GM18868 (cell line): ENCODE measurements around the gene RMC1.
"Not testable (repeated sequence)": the region's sequence is repeated elsewhere in the genome, so short reads cannot be mapped to it uniquely, and the experiment has no call there.

Experiments
- ATAC-seq: cut with Tn5 transposase; IDR thresholded peaks from one replicate; pipeline ENCODE4 v1.9.1; 2021; ENCODE audit warnings: mild to moderate bottlenecking, moderate library complexity; ENCODE audit not compliant: unreplicated experiment

Gene RMC1

GRCh38 chr18:23503038-23503962 is at the start of gene RMC1:
TSS of gene RMC1 (plus strand) at chr18:23503511. CDS start at chr18:23503619, 108 bp downstream.
- ATAC-seq = peak; percentile 71

- peak; percentile 2 for ATAC-seq
These were observed 49.6 kb upstream of the RMC1 start for GRCh38 chr18:23453680-23454058.

- ATAC-seq = no peak
These were observed 46.5 kb upstream of the RMC1 start for GRCh38 chr18:23456835-23457234.

GRCh38 chr18:23458830-23459529 is 44.3 kb upstream of the RMC1 start:
- no peak for ATAC-seq

GRCh38 chr18:23459530-23459921 is 43.8 kb upstream of the RMC1 start:
- no peak for ATAC-seq

GRCh38 chr18:23460285-23461273 is 42.7 kb upstream of the RMC1 start:
- no peak for ATAC-seq

GRCh38 chr18:23462876-23463275 is 40.4 kb upstream of the RMC1 start:
- no peak for ATAC-seq

GRCh38 chr18:23468753-23469459 is 34.4 kb upstream of the RMC1 start:
- ATAC-seq = no peak

- no peak for ATAC-seq
These were observed 32.5 kb upstream of the RMC1 start for GRCh38 chr18:23470620-23471387.

- ATAC-seq = no peak
These were observed 31.8 kb upstream of the RMC1 start for GRCh38 chr18:23471486-23471885.

- ATAC-seq = peak; percentile 82
These were observed 23.3 kb upstream of the RMC1 start for GRCh38 chr18:23479829-23480505.

GRCh38 chr18:23484561-23485182 is 18.6 kb upstream of the RMC1 start:
- ATAC-seq = no peak

GRCh38 chr18:23485386-23485785 is 17.9 kb upstream of the RMC1 start:
- ATAC-seq = no peak

GRCh38 chr18:23487738-23488570 is 15.4 kb upstream of the RMC1 start:
- peak; percentile 82 for ATAC-seq

- ATAC-seq = not testable (repeated sequence)
These were observed 13.7 kb upstream of the RMC1 start for GRCh38 chr18:23489586-23489985.

- no peak for ATAC-seq
These were observed 9.7 kb upstream of the RMC1 start for GRCh38 chr18:23493654-23494053.

GRCh38 chr18:23494992-23495391 is 8.3 kb upstream of the RMC1 start:
- no peak for ATAC-seq
